NCI-H2171 treated with DMSO at 0.1 percent for 48 hours (cell line): Measurements from ENCODE around the gene KSR1.
"Not testable (repeated sequence)": the region's sequence is repeated elsewhere in the genome, so short reads cannot be mapped to it uniquely, and the experiment has no call there.

Experiments
- DNase-seq: peaks from one replicate; lab custom pipeline; 2025; lab: John Stamatoyannopoulos, UW

The KSR1 gene

GRCh38 chr17:27455914-27456680 lies at the start of gene KSR1:
TSS of gene KSR1 (plus strand) at chr17:27456448. CDS start at chr17:27456644, 196 bp downstream.
- DNase-seq, result peak; percentile 87

GRCh38 chr17:27407916-27408864 lies 48.1 kb upstream of the KSR1 start:
- DNase-seq, result no peak

GRCh38 chr17:27408891-27409290 lies 47.4 kb upstream of the KSR1 start:
- DNase-seq, result no peak

GRCh38 chr17:27412158-27412557 lies 44.1 kb upstream of the KSR1 start:
- not testable (repeated sequence) for DNase-seq

GRCh38 chr17:27413315-27413714 lies 42.9 kb upstream of the KSR1 start:
- no peak for DNase-seq

- no peak for DNase-seq
Measured at GRCh38 chr17:27413792-27414191, 42.5 kb upstream of the KSR1 start.

GRCh38 chr17:27414271-27414670 lies 42.0 kb upstream of the KSR1 start:
- no peak for DNase-seq

GRCh38 chr17:27414694-27415093 lies 41.6 kb upstream of the KSR1 start:
- peak; percentile 5 for DNase-seq

GRCh38 chr17:27415120-27415795 lies 41.0 kb upstream of the KSR1 start:
- DNase-seq, result peak; percentile 34

- no peak for DNase-seq
Measured at GRCh38 chr17:27417596-27418365, 38.5 kb upstream of the KSR1 start.

- no peak for DNase-seq
Measured at GRCh38 chr17:27418366-27418615, 38.0 kb upstream of the KSR1 start.

- no peak for DNase-seq
Measured at GRCh38 chr17:27419156-27419555, 37.1 kb upstream of the KSR1 start.

- DNase-seq, result no peak
Measured at GRCh38 chr17:27420211-27420950, 35.9 kb upstream of the KSR1 start.

- no peak for DNase-seq
Measured at GRCh38 chr17:27421111-27421510, 35.1 kb upstream of the KSR1 start.

GRCh38 chr17:27421626-27422025 lies 34.6 kb upstream of the KSR1 start:
- not testable (repeated sequence) for DNase-seq

GRCh38 chr17:27422601-27423000 lies 33.6 kb upstream of the KSR1 start:
- no peak for DNase-seq

GRCh38 chr17:27423651-27424050 lies 32.6 kb upstream of the KSR1 start:
- DNase-seq, result no peak

- DNase-seq, result no peak
Measured at GRCh38 chr17:27424516-27424915, 31.7 kb upstream of the KSR1 start.

GRCh38 chr17:27424941-27425340 lies 31.3 kb upstream of the KSR1 start:
- no peak for DNase-seq

GRCh38 chr17:27425571-27425970 lies 30.7 kb upstream of the KSR1 start:
- DNase-seq, result not testable (repeated sequence)

GRCh38 chr17:27425991-27426390 lies 30.3 kb upstream of the KSR1 start:
- no peak for DNase-seq
